ENCODE measurements around the gene TRPV6.

TRPV6 gene

DNA sequence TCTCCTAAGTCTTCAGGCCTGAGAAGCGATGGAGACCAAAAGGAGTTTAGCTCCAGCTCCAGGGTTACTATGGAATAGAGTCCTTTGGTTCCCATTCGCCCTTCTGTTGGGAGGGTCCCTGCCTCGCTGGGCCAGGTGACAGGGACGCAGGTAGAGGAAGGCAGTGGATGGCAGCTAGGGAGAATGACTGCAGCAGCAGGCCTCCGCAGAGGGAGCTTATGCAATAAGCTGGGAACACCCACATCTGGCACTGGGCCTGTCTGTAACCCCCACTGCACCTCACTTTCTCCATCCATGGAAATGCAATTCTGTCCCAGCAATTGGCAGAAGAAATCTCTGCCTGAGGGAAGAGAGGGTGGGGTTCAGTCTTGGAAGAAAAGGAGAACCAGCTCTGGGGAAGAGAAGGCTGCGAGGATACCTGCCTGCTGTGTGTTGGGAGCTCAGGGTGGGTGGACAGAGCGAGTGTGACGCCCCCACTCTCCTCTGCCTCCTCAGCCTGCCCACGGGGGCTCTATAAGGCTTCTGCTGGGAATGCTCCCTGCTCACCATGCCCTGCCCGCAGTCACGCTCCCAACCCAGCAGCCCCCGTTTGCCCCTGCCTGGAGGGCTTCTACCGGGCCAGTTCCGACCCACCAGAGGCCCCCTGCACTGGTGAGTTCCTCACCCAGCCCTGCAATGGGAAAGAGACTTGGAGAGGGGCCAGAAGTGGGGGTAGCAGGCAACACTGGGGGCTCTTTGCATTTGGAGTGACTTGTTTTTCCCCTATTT lies 20.4 kb downstream of the TRPV6 start:
- TF ChIP-seq POLR2A (IDR thresholded peaks at IDR 0.05; ENCODE audit: low read length) = no peak
- no peak for TF ChIP-seq GATA1 (IDR thresholded peaks at IDR 0.05; ENCODE audit: low read depth, low read length)
- DNase-seq = no peak

DNA sequence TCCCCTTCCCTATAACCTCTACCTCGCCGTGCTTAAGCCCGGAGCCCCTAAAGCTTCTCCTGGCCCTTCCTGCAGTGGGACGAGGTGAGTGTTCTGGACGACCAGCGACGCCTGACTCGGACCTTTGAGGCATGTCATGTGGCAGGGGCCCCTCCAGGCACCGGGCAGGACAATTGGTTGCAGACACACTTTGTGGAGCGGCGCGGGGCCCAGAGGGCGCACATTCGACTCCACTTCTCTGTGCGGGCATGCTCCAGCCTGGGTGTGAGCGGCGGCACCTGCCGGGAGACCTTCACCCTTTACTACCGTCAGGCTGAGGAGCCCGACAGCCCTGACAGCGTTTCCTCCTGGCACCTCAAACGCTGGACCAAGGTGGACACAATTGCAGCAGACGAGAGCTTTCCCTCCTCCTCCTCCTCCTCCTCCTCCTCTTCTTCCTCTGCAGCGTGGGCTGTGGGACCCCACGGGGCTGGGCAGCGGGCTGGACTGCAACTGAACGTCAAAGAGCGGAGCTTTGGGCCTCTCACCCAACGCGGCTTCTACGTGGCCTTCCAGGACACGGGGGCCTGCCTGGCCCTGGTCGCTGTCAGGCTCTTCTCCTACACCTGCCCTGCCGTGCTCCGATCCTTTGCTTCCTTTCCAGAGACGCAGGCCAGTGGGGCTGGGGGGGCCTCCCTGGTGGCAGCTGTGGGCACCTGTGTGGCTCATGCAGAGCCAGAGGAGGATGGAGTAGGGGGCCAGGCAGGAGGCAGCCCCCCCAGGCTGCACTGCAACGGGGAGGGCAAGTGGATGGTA lies 21.5 kb downstream of the TRPV6 start:
- TF ChIP-seq POLR2A (IDR thresholded peaks at IDR 0.05; ENCODE audit: low read length) (no peak), GATA1 (IDR thresholded peaks at IDR 0.05; ENCODE audit: low read depth, low read length) (no peak)
- DNase-seq = no peak

DNA sequence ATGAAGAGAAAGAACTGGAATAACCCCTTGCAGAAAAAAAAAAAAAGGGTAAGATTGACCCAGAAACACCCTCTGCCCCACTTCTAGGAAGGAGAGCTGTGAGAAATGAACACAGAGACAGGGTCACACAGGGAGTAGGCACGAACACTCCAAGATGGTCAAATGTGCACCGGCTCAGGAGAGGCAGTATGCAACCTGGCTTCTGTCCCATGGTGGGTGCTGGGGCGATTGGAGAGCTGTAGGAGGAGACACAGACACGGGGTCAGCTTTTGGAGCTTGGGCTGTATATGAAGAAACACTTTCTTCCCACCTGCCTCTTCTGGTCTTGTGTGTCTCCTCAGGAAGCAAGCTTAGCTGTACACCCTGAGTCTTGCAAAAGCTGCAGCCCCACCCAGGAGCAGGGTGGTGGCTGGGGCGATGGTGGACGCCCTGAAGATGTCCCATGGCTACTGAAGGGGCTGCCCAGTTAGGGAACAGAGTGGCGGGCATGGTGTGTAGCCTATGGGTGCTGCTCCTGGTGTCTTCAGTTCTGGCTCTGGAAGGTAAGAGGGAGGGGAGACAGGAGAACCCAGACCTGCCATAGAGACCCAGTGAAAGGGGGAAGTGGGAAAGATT lies 22.7 kb downstream of the TRPV6 start:
- DNase-seq = no peak
- TF ChIP-seq GATA1 (IDR thresholded peaks at IDR 0.05; ENCODE audit: low read depth, low read length) (no peak), POLR2A (IDR thresholded peaks at IDR 0.05; ENCODE audit: low read length) (no peak)

DNA sequence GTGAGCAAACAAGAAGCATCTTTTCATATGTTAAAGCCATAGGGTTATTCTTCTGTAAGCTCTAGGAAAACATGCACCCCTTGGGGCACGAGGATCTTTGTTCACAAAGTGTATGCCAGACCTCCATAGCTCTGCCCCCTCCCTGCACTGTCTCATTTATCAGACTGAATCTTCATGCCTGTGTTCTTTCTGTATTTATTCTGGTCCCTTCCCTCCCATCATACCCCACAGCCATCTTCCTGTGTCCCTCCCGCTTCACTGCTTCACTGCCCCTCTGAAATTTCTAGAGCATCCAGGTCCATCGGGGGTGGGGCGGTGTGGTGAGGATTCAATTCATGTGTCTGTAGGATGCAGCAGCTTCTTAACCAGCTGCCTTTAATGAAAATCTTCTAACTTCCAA lies 23.2 kb downstream of the TRPV6 start:
- TF ChIP-seq GATA1 (IDR thresholded peaks at IDR 0.05; ENCODE audit: low read depth, low read length) (no peak), POLR2A (IDR thresholded peaks at IDR 0.05; ENCODE audit: low read length) (no peak)
- no peak for DNase-seq

DNA sequence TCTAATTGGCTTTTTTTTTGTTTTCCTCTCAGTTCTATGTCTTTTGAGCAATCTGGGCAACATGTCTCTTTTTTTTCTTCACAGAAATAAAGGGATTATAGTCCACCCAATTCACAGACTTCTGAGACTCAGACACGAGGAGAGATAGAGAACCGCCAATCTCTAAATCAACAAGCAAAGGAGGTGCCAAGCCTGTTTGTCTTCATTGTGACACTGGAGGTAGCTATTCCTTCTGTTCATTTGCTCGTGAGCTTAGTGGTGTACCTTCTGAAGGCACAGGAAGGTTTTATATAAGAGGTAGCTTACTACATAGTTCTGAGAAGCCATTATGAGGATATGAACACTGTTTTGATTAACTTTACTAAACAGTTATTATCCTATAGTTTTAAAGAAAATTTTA lies 24.6 kb downstream of the TRPV6 start:
- no peak for TF ChIP-seq GATA1 (IDR thresholded peaks at IDR 0.05; ENCODE audit: low read depth, low read length)
- TF ChIP-seq POLR2A (IDR thresholded peaks at IDR 0.05; ENCODE audit: low read length) = no peak
- no peak for DNase-seq

DNA sequence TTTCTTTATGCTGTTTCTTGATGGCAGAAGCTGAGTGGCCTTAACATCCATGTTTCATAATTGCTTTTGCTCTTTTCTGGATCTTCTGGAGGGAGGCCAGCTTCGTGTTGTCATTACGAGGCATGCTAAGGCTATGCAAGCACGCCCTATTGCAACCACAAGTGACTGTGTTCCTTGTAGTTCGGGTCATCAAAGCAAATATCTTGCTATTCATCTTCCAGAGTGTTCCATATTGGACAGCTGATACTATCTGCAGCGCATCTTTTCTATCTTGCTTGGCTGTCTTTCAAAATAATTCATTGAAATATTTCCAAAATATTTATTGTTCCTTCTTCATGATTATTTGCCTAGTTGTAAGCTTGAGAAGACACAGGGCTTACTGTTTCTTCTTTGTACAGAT lies 25.7 kb downstream of the TRPV6 start:
- TF ChIP-seq GATA1 (IDR thresholded peaks at IDR 0.05; ENCODE audit: low read depth, low read length) (no peak), POLR2A (IDR thresholded peaks at IDR 0.05; ENCODE audit: low read length) (no peak)

DNA sequence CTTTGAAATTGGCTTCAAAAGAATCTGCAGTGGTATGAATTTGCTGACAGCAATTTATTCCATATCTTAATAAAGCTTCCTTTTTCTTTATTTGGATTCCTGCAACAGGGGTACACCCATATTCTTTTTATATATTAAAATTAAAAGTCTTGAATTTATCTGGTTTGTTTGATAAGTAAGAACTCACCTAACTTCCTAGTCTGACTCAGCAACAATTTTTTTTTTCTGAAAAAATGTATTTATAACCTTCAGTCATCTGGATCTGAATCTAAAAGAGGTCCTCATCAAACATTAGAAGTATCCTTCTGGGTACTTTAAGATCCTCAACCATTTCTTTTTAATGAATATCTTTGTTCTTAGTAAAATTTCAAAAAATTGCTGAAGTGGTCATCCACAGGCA lies 26.1 kb downstream of the TRPV6 start:
- TF ChIP-seq GATA1 (IDR thresholded peaks at IDR 0.05; ENCODE audit: low read depth, low read length) = no peak
- no peak for TF ChIP-seq POLR2A (IDR thresholded peaks at IDR 0.05; ENCODE audit: low read length)

More for the DNA sequence above, 25.7 kb downstream of the TRPV6 start:
- DNase-seq = peak in 1 of 2 experiments; percentile 17

DNA sequence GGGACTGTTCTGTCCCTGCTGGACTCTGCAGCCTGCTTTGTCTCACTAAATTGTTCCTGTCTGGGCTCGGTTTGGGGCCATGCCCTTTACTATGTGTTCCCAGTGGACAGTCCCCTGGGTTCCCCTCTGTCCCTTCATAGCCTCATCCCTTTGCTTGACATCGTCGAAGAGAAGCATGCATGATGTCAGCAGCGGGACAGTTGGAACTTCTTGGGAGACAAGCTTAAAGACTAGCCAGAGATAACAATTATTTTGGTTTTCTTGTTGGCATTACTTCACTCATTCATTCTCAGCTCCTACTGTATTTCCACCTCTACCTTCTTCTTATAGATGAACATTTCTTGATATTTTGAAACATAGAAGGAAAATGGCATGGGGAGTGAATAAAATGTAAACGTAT lies 27.9 kb downstream of the TRPV6 start:
- TF ChIP-seq POLR2A (IDR thresholded peaks at IDR 0.05; ENCODE audit: low read length) (no peak), GATA1 (IDR thresholded peaks at IDR 0.05; ENCODE audit: low read depth, low read length) (no peak)
- DNase-seq = no peak

More for the DNA sequence above, 26.1 kb downstream of the TRPV6 start:
- DNase-seq = no peak

DNA sequence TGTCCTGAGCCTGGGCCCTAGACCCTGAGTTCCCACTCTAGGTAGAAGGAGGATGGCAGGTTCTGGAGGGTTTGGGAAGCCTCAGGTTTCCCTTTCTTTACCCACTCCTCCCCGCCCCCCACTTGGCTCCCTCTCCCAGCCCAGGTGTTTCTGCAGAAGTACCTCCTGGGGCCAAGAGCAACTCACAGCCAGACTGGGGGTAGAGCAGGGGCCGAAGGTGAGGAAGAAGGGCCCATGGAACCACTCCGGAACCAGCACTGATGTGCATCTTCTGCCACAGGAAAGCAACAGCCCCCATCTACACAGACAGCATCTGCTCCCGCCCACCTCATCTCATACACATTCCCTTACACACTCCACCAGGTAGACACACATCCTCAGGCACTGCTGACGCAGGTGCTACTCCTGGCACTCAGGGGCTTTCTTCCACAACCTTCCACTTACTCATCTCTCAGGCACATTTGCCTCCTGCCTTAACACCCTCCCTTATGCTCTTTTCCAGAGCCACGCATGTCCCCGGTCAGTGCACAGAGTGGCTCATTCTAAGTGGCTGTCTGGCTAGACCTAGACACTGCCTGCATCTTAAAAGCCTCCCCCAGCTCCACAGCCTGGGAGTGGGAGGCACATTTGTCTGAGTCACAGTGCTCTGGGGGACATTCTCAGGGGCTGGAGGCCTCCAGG lies 28.8 kb downstream of the TRPV6 start:
- no peak for DNase-seq
- no peak for TF ChIP-seq POLR2A (IDR thresholded peaks at IDR 0.05; ENCODE audit: low read length)
- no peak for TF ChIP-seq GATA1 (IDR thresholded peaks at IDR 0.05; ENCODE audit: low read depth, low read length)

DNA sequence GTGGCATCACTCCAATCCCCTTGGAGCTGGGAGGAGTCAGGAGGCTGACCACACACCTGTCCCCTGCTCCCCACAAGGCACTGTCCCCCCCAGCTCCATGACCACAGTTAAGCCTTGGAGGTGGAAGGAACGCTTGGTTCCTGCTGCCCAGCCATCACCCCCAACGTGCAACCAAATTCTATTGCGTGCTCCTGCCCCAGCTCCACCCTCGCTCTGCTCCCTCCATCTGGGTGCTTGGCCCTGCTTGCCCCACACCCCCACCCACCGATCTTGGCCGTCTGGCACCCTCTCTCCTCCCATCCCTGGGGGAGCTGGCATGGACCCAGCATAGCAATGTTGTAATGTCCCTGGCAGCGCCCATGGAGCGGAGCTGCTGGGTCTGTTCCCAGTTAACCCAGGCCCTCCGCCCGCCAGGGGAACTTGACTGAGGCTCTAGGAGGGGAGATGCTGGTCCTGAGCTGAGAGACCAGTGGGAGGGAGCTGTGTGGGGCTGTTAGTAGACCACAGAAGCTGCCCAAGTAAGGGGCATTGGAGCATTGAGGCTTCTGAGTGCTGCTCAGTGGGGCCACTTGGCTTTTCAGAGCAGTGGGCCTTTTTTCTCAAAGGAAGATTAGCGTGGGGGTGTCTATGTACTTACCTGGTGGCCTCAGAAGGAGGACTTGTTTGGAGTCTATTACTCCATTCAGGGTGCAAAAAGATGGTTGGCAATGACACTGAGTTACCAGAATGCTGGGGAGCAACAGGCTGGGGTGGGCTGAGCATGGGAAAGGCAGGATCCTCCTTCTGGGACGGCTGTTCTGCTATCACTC lies 29.6 kb downstream of the TRPV6 start:
- no peak for DNase-seq
- TF ChIP-seq POLR2A (IDR thresholded peaks at IDR 0.05; ENCODE audit: low read length) (no peak), GATA1 (IDR thresholded peaks at IDR 0.05; ENCODE audit: low read depth, low read length) (no peak)

DNA sequence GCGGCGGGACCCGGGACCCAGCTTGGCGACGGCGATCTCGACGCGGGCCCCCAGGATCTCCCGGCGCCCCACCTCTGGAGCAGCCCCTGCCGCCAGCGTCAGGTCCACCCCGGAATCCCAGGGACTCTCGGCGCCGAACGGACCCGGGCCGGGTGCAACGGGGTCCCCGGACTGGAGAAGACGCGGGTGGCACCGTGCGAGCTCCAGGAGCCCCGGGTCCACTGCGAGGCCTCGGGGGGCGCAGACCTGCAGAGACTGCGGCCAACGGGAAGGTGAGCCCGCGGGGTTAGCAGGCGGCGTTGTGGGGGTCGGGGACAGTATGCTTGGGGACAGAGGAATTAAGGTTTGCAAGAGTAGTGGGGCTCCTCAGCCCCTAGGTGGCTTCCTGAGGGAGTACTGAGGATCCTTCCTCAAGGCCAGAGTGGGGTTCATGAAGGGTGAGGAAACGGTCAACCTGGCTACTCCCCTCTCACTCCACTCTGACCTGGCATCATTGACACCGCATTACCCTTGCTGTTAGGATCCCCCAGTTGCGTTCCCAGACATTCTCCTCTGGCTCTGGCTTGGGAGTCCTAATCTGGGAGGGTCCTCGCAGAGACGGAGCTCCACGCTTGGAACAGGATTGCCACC lies 30.3 kb downstream of the TRPV6 start:
- DNase-seq = peak; percentile 38 to 43
- TF ChIP-seq POLR2A (IDR thresholded peaks at IDR 0.05; ENCODE audit: low read length) = no peak
- TF ChIP-seq GATA1 (IDR thresholded peaks at IDR 0.05; ENCODE audit: low read depth, low read length) = no peak

DNA sequence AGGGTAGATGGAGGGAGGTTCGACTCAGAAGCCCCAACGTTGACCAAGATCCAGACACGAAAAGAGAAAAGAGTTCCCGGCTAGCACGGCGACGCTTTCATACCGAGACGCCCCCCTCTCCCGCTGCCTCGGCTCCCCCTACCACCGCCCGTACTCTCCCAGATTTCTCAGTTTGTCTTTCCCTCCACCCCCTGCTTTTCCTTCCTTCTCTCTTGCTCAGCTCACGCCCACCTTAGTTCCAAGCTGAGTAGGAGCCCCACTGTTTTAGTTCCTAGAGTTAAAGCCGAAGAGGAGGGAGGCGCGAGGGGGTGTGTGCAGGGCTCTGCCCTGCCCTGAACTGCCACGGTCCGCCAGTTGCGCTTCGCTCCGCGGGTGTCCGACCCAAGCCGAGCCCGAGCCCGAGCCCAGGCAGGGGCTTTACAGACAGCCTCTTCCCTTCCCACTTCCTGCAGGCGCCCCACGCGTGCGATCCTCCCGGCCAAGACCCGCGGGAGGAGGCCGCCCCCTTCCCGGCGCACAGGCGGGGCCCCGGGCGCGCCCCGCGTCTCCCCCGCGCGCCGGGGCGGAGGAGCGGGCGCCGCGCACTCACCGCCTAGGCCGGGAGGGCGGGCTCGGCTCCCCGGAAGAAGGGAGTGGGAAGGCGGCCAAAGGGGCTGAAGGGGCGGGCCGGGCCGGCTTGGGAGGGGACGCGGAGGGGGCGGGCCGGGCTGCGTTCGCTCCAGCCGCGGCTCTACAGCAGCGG lies 31.0 kb downstream of the TRPV6 start, which contains the start of gene EPHB6:
Gene EPHB6, plus strand, starts transcription at position 705 of the 742 bp plus-strand sequence. CDS start 8,152 bp downstream, outside the sequence.
- DNase-seq = peak; percentile 83 to 90
- TF ChIP-seq POLR2A (IDR thresholded peaks at IDR 0.05; ENCODE audit: low read length) (peak; percentile 65), GATA1 (IDR thresholded peaks at IDR 0.05; ENCODE audit: low read depth, low read length) (no peak)
